Aorta (tissue), 5 donors: ENCODE measurements around the gene FAM149B1. TPM values are rescaled to one million over a fixed set of nuclear protein-coding genes. Genes with fewer than 3 reads are reported as not detected.

ENCODE experiments used
- ATAC-seq: fragments of 200-7000 bp; cut with Tn5 transposase; one replicate; pipeline ENCODE4 v1.9.1; 2022; ENCODE audit warnings: moderate library complexity; ENCODE audit not compliant: low FRiP score
- DNase-seq, 2 donors: peaks; one replicate each; pipeline ENCODE4 v3.0.0-alpha.2; 2020
- H3K27ac ChIP-seq, 2 donors: one replicate each; pipeline ENCODE4 v1.5.1; 2013; ENCODE audit warnings: low read length in 2 of 2, mild to moderate bottlenecking in 2 of 2, moderate library complexity in 2 of 2, control low read depth in 1 of 2, inconsistent platforms in 1 of 2, low read depth in 1 of 2
- H3K27me3 ChIP-seq, 2 donors: one replicate each; pipeline ENCODE4 v1.6.1; 2013; ENCODE audit warnings: control low read depth in 1 of 2, low read length in 1 of 2, mild to moderate bottlenecking in 1 of 2, moderate library complexity in 1 of 2; ENCODE audit not compliant: insufficient read depth in 2 of 2, control insufficient read depth in 1 of 2
- H3K36me3 ChIP-seq, 2 donors: one replicate each; pipeline ENCODE4 v1.6.1; 2013; ENCODE audit warnings: control low read depth in 1 of 2, low read length in 1 of 2, mild to moderate bottlenecking in 1 of 2; ENCODE audit not compliant: insufficient read depth in 2 of 2, control insufficient read depth in 1 of 2
- H3K4me1 ChIP-seq, 2 donors: one replicate each; pipeline ENCODE4 v1.6.1; 2013; ENCODE audit warnings: low read length in 2 of 2, control low read depth in 1 of 2, mild to moderate bottlenecking in 1 of 2, moderate library complexity in 1 of 2; ENCODE audit not compliant: insufficient read depth in 2 of 2, control insufficient read depth in 1 of 2
- H3K4me3 ChIP-seq, 2 donors: one replicate each; pipeline ENCODE4 v1.5.1; 2013; ENCODE audit warnings: low read length in 2 of 2, control low read depth in 1 of 2, mild to moderate bottlenecking in 1 of 2
- H3K9me3 ChIP-seq: one replicate; pipeline ENCODE4 v1.6.1; 2013; ENCODE audit warnings: mild to moderate bottlenecking, low read length; ENCODE audit not compliant: control insufficient read depth
- WGBS, 2 donors: extraction: QIAGEN DNeasy Blood & Tissue Kit; methylation state at CpG; one replicate each; pipeline ENCODE4 v1.1.7; 2013; 5-methylcytosine and 5-hydroxymethylcytosine counted together
- intact Hi-C, 2 donors: fragments of 100-400 bp; cut with DNase I; formaldehyde crosslinking; loops; one replicate each; pipeline versions ENCODE4 v1.14.2 to v1.15.0; 2022
- polyA plus RNA-seq, 2 donors: library from polyadenylated mRNA; stranded (reverse); fragments of 200-250 nt; gene quantifications; one replicate each; pipeline ENCODE4 v1.2.3, GENCODE V29; 2013
- total RNA-seq, 2 donors: library from RNA; stranded (reverse); fragmentation: NEBNext Ultra II Directional; extraction: Animal tissue kit (Norgen Biotek cat#: 25700); gene quantifications; one replicate each; pipeline ENCODE4 v1.2.1, GENCODE V29; 2021
- donor health status: healthy with polysubstance abuse.
- donor health status: Bipolar disorder and iron deficiency.
- donor health status: DM: no; HTN: no; CAD: no.
- donor health status: DM: no; HTN: no; CAD: no.
- donor health status: DM: yes; HTN: yes; CAD: no.

FAM149B1 gene
- total and polyA plus RNA-seq, 4 donors = 20.0 to 22.7 (median 21.7) TPM

DNA sequence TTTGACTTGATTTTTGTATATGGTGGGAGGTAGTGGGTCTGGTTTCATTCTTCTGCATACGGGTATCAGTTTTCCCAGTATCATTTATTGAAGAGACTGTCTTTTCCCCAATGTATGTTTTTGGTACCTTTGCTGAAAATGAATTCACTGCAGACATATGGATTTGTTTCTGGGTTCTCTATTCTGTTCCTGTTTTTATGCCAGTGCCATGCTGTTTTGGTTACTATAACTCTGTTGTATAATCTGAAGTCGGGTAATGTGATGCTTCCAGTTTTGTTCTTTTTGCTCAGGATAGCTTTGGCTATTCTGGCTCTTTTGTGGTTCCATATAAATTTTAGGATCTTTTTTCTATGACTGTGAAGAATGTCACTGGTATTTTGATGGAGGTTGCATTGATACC lies 947 bp upstream of the FAM149B1 start:
- 79 to 85% methylated on average over 2 of the region's 2 CpGs for WGBS, 2 donors
- no peaks in the 10 kb centered on the region for H3K27me3 ChIP-seq
- H3K9me3 ChIP-seq = no peaks in the 10 kb centered on the region
- H3K4me1 ChIP-seq = no peaks in the 10 kb centered on the region
- H3K27ac ChIP-seq = no peak overlapping the region
- DNase-seq (no peak), ATAC-seq (no peak)
- intact Hi-C loops = loop anchor here (5.0 to 10.0 kb wide), 2 partner anchors 70 to 72 kb away; partner anchors contain the start of gene P4HA1 (in 2 of the 2)
- no peaks in the 10 kb centered on the region for H3K36me3 ChIP-seq
- H3K4me3 ChIP-seq = peak overlapping the region; percentile 88 to 91

DNA sequence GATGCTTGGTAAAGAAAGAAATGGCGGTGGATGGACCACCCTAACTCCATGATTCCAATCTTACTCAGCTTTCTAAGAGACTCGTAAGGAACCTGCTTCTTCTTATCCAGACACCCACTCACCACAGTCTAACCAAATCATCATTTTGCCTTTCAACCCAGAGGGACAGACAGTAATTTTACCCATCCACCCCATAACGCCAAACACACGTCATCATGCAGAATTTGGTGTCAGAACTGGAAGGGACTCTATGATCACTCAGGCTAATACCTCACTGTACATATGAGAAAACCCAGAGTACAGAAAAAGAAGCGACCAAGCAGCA lies 499 bp upstream of the FAM149B1 start:
- no peak for ATAC-seq
- Histone ChIP-seq H3K9me3 (no peaks in the 10 kb centered on the region), H3K27me3 (no peaks in the 10 kb centered on the region), H3K4me3 (peak overlapping the region; percentile 88 to 91), H3K36me3 (no peaks in the 10 kb centered on the region), H3K27ac (peak overlapping the region; percentile 91 to 92), H3K4me1 (no peaks in the 10 kb centered on the region)
- no peak for DNase-seq
- WGBS, 2 donors = 8 to 11% methylated on average over 5 of the region's 5 CpGs
- intact Hi-C loops = loop anchor here (5.0 to 10.0 kb wide), 2 partner anchors 70 to 73 kb away; partner anchors contain the start of gene P4HA1 (in 2 of the 2)

DNA sequence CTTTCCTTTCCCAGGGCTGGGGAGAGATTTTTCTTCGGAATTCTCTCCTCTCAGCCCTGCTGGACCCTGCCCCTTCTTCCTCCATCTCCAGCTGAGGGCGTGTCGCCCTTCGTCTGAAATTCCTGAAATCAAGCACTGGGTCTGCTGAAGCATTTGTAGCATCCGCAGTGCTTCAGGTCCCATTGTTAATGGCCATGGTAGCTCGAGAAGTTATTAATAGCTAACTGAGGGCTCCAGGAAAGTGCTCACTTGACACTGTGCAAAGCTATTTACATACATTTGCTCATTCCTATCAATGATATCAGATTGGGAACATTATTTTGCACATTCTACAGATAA lies 515 bp downstream of the FAM149B1 start:
- H3K9me3 ChIP-seq = no peaks in the 10 kb centered on the region
- ATAC-seq (no peak), DNase-seq (no peak)
- WGBS, 2 donors = 0% methylated on average over 6 of the region's 6 CpGs
- peak overlapping the region; percentile 79 to 91 for H3K4me3 ChIP-seq
- intact Hi-C loops = loop anchor here (5.0 to 10.0 kb wide), 2 partner anchors 71 to 74 kb away; partner anchors contain the start of gene P4HA1 (in 2 of the 2)
- H3K27ac ChIP-seq = peak overlapping the region; percentile 49 to 77
- no peaks in the 10 kb centered on the region for H3K4me1 ChIP-seq
- H3K27me3 ChIP-seq = no peaks in the 10 kb centered on the region
- no peaks in the 10 kb centered on the region for H3K36me3 ChIP-seq

DNA sequence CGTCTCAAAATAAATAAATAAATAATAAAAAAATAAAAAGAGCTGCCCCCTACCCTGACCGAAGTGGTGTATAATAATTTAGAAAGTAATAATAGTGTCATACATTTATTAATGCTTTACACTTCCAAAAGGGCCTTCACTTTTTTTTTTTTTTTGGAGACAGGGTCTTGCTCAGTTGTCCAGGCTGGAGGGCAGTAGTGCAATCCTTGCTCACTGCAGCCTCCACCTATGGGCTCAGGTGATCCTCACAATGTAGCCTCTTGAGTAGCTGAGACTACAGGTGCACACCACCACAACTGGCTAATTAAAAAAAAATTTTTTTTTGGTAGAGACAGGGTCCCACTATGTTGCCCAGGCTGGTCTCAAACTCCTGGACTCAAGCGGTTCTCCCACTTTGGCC lies 1.4 kb downstream of the FAM149B1 start:
- H3K27ac ChIP-seq = no peak overlapping the region
- H3K36me3 ChIP-seq = no peaks in the 10 kb centered on the region
- WGBS, 2 donors = 91 to 95% methylated on average over 3 of the region's 3 CpGs
- no peaks in the 10 kb centered on the region for H3K4me1 ChIP-seq
- H3K9me3 ChIP-seq = no peaks in the 10 kb centered on the region
- ATAC-seq (no peak), DNase-seq (no peak)
- H3K4me3 ChIP-seq = no peak overlapping the region
- no peaks in the 10 kb centered on the region for H3K27me3 ChIP-seq
- intact Hi-C loops = loop anchor here (5.0 to 10.0 kb wide), 2 partner anchors 72 to 75 kb away; partner anchors contain the start of gene P4HA1 (in 2 of the 2)

DNA sequence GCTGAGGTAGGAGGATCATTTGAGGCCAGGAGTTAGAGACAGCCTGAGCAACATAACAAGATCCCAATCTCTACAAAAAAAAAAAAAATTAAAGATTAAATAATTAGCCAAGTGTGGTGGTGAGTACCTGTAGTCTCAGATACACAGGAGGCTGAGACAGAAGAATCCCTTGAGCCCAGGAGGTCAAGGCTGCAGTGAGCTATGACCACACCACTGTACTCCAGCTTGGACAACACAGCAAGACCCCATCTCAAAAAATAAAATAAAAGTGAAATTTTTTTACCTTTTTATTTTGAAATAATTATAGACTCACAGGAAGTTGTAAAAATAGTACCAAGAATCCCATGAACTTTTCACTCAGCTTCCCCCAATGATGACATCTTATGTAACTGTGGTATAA lies 4.9 kb downstream of the FAM149B1 start:
- ATAC-seq = no peak
- no peak for DNase-seq
- Histone ChIP-seq H3K27ac (no peak overlapping the region), H3K9me3 (no peaks in the 10 kb centered on the region), H3K27me3 (no peaks in the 10 kb centered on the region), H3K36me3 (no peaks in the 10 kb centered on the region), H3K4me1 (no peaks in the 10 kb centered on the region), H3K4me3 (no peak overlapping the region)
- intact Hi-C loops = no loop called here

DNA sequence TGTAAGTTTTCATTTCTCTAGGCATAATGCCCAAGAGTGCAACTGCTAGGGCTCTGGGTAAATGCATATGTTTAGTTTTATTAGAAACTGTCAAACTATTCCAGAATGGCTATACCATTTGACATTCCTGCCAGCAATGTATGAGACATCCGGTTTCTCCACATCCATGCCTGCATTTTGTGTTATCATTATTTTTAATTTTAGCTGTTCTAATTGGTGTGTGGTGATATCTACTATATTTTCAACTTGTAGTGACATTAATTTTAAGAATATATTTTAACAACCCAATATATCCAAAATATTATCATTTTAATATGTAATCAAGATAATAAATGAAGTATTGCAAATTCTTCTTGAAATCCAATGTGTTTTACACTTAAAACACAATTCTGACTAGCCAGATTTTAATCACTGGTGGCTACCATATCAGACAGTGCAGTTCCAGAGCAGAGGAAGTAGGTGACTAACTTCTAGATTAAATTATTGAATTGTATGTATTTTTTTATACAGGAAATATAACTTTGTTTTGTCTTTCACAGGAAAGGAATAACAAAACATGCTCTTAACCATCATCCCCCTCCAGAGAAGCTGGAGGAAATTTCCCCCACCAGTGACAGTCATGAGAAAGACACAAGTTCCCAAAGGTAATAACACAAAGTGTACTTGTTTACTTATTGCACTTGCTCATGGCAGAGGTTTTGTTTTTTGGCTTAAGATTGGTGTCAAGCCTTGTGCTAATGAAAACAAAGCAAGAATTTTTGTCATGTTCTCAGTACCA lies 6.4 kb downstream of the FAM149B1 start:
- H3K36me3 ChIP-seq = no peaks in the 10 kb centered on the region
- no peaks in the 10 kb centered on the region for H3K4me1 ChIP-seq
- no peak for DNase-seq
- no peak overlapping the region for H3K27ac ChIP-seq
- H3K4me3 ChIP-seq = no peak overlapping the region
- 94 to 97% methylated on average over 1 of the region's 1 CpG for WGBS, 2 donors
- no peaks in the 10 kb centered on the region for H3K27me3 ChIP-seq
- no peak for ATAC-seq
- H3K9me3 ChIP-seq = no peaks in the 10 kb centered on the region
- intact Hi-C loops = no loop called here

DNA sequence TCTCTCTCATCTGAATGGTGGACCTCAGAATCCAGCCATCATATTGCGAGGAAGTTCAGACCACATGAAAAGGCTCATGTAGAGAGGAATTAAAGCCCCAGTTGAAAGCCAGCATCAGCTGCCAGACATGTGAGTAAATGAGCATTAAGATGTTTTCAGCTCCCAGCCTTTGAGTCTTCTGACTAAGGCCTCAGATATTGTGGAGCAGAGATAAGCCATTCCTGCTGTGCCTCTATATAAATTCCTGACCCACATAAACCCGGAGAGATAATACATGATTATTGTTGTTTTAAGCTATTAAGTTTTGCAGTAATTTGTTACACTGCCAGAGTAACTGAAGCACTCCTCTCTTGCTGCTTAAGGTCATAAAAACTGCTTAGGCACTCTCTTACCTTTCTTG lies 14.6 kb downstream of the FAM149B1 start:
- intact Hi-C loops = no loop called here
- H3K9me3 ChIP-seq = peaks cover 1% of the 10 kb centered on the region
- H3K4me1 ChIP-seq = no peaks in the 10 kb centered on the region
- no peaks in the 10 kb centered on the region for H3K27me3 ChIP-seq
- WGBS, 2 donors = 76% methylated on average over 2 of the region's 2 CpGs
- H3K27ac ChIP-seq = no peak overlapping the region
- peaks cover 0 to 4% of the 10 kb centered on the region in 2 donors for H3K36me3 ChIP-seq
- ATAC-seq (no peak), DNase-seq (no peak)
- H3K4me3 ChIP-seq = no peak overlapping the region

DNA sequence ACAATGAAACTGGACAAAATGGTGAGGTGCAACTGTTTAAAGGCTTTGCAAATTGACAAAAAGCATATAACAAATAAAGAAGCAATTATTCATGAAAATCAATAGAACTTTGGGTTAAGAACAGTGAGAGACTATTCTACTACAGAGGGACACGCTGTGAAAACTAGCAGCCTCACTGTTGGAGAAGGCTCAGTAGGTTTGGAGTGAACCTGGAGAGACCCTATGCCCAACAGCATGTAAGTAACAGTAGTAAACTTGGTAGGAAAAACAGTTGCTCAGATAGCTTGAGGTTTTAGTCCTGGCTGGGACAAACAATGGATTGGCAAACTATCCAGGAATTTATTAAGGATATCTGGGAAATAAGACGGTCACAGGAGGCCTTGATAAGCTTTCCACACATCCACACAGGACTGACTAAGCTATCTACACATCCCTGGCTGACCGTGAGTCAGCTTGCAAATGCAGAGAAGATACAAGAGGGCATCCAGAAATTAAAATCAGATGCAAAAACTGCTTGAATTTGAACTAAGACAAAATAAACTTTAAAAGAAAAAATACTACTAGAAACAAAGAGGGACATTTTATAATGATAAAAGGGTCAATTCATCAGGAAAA lies 15.9 kb downstream of the FAM149B1 start:
- 89 to 91% methylated on average over 3 of the region's 3 CpGs for WGBS, 2 donors
- no peak for ATAC-seq
- no peaks in the 10 kb centered on the region for H3K27me3 ChIP-seq
- H3K4me1 ChIP-seq = no peaks in the 10 kb centered on the region
- no peak for DNase-seq
- H3K27ac ChIP-seq = no peak overlapping the region
- H3K4me3 ChIP-seq = no peak overlapping the region
- H3K9me3 ChIP-seq = peaks cover 1% of the 10 kb centered on the region
- H3K36me3 ChIP-seq = peaks cover 0 to 4% of the 10 kb centered on the region in 2 donors
- intact Hi-C loops = no loop called here

DNA sequence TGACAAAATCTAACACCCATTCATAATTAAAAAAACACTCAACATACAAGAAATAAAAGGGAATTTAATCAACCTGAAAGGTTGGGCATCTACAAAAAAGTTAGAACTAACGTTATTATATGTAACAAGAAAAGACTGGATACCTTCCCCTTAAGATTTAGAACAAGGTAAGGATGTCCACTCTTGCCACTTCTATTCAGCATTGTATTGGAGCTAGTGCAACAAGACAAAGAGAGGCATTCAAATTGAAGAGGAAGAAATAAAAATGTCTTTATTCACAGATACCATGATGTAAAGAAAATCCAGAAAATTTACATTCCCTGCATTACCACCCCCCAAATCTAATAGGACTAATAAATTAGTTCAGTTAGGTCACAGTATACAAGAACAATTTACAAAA lies 18.3 kb downstream of the FAM149B1 start:
- 87 to 90% methylated on average over 1 of the region's 1 CpG for WGBS, 2 donors
- peaks cover 1% of the 10 kb centered on the region for H3K9me3 ChIP-seq

More for the DNA sequence above, 18.3 kb downstream of the FAM149B1 start:
- H3K4me3 ChIP-seq = no peak overlapping the region
- H3K27me3 ChIP-seq = no peaks in the 10 kb centered on the region
- H3K36me3 ChIP-seq = peaks cover 0 to 3% of the 10 kb centered on the region in 2 donors
- DNase-seq (no peak), ATAC-seq (no peak)
- H3K4me1 ChIP-seq = no peaks in the 10 kb centered on the region
- no peak overlapping the region for H3K27ac ChIP-seq
- intact Hi-C loops = no loop called here
